UCSD-AML1 (cell line): ENCODE data around the gene KLHL18.
A peak's percentile ranks its signal among the peaks of the same experiment; 100 is the strongest.
"Not testable (repeated sequence)": the region's sequence is repeated elsewhere in the genome, so short reads cannot be mapped to it uniquely, and the experiment has no call there.

ENCODE experiments used
- DNase-seq: peaks from one replicate; lab custom pipeline; 2025; ENCODE audit not compliant: unreplicated experiment; lab: John Stamatoyannopoulos, UW

Gene KLHL18

GRCh38 chr3:47310391-47310790 is 27.6 kb downstream of the KLHL18 start:
- no peak for DNase-seq

GRCh38 chr3:47313341-47314055 is 30.8 kb downstream of the KLHL18 start:
- DNase-seq: no peak

DNA sequence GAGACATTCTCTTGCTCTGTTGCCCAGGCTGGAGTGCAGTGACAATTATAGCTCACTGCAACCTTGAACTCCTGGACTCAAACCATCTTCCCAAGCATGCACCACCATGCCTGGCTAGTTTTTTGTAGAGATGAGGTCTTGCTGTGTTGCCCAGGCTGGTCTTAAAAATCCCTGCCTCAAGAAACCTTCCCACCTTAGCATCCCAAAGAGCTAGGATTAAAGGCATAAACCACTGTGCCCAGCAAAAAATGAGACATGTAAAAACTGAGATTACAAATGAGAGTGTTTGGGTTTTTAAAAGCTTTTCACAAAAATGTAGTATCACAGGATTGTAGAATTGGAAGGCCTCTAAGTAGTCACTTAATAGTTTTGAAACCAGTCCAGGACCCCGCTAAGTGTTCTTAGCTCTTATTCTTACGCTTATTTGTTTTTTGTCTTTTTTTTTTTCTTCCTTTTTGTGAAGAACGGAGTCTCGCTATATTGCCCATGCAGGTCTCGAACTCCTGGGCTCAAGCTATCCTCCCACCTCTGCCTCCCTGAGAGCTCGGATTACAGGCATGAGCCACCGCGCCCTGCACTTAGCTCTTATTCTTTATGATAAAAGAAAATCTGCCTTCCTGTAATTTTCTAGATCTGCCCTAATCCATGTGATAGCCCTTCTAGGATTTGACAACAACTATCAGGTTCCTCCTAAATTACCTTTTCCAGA is 31.5 kb downstream of the KLHL18 start:
- DNase-seq: no peak

GRCh38 chr3:47315069-47315647 is 32.4 kb downstream of the KLHL18 start:
- DNase-seq: no peak

- not testable (repeated sequence) for DNase-seq
Measured at GRCh38 chr3:47316151-47316550, 33.4 kb downstream of the KLHL18 start.

GRCh38 chr3:47318916-47319315 is 36.2 kb downstream of the KLHL18 start:
- DNase-seq: no peak

- DNase-seq: no peak
Measured at GRCh38 chr3:47319956-47320355, 37.2 kb downstream of the KLHL18 start.

- no peak for DNase-seq
Measured at GRCh38 chr3:47323431-47324277, 40.9 kb downstream of the KLHL18 start.

DNA sequence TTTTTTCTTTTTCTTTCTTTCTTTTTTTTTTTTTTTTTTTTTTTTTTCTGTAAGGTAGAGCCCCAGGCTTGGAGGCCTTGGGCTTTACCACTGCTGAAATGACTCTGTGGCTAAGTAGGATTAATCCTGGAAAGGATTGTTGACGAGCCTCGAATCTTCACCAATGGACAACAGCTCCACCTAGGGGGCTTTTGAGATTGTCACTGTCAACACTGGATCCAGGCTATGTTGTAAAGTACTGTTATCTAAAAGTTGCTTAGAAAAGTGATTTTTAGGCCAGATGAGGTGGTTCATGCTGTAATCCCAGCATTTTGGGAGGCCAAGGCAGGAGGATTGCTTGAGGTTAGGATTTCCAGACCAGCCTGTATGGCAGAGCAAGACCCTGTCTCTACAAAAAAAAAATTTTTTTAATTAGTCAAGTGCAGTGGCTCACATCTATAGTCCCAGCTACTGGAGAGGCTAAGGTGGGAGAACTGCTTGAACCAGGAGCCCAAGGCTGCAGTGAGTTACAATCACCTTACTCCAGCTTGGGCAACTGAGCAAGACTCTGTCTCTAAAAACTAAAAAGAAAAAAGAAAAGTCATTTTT is 41.6 kb downstream of the KLHL18 start:
- DNase-seq: peak; percentile 50

DNA sequence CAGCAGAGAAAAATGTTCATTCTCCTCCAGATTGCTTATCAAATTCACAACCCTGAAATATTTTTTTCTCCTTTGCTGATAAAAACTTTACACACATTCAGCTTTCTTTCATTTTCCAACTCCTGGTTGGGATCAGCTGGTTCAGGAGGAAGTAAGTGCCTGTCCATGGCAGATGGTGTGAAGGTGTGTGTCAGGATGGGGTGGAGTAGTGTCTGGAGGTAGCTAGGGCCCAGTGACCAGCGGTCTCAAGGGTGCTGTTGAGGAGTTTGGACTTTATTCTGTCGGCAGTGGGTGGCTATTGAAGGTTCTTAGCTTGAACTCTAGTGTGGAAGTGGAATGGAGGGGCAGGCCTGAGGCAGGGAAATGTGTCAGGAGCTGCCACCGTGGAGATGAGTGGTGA is 51.2 kb downstream of the KLHL18 start:
- no peak for DNase-seq

DNA sequence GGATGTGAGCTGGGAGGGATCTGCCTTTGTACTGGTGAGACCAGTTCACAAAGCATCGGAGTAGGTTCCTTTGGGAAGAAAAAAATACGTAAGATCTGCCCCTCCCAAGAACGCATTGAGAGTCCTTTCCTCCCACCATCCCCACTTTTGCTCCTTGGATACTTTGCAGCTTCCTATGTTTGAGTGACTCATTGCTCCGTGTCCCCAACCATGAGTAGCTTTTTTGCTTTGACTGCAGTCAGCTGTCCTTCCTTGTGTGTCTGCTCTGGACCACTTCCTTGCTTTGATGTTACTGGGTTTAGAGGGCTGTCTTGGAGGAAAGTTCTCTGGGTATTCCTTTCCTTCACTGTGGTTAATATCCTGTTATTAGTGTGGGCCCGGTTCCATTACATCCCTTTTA is 54.9 kb downstream of the KLHL18 start:
- DNase-seq: no peak

DNA sequence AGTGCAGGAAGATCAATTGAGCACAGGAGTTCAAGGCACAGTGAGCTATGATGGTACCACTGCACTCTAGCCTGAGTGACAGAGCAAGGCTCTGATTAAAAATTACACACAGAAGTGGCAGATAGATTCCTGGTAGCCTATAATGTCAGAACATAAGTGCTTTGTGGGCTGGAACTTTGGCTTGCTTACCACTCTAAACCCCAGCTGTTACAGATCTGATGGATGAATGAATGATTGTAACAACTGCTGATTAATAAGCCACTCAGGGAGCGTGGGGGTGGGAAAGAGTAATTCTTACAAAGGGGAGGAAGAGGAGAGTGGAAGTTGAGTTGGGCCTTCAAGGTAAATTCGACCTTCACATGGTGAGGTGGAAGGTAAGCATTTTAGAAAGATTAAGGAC is 57.2 kb downstream of the KLHL18 start:
- DNase-seq: no peak

GRCh38 chr3:47340866-47341265 is 58.1 kb downstream of the KLHL18 start:
- DNase-seq: no peak

GRCh38 chr3:47342151-47342550 is 59.4 kb downstream of the KLHL18 start:
- DNase-seq: no peak

- no peak for DNase-seq
Measured at GRCh38 chr3:47342812-47343211, 60.1 kb downstream of the KLHL18 start.

DNA sequence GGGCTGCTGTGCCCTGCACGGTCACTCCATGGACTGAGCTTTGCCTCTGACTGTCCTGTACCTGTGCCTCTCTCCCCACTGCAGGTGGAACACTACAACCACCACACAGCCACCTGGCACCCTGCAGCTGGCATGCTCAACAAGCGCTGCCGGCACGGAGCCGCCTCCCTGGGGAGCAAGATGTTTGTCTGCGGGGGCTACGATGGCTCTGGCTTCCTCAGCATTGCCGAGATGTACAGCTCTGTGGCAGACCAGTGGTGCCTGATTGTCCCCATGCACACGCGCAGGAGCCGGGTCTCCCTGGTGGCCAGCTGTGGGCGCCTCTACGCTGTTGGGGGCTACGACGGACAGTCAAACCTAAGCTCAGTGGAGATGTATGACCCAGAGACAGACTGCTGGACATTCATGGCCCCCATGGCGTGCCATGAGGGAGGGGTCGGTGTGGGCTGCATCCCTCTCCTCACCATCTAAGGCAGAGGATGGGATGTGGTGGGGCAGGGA is 60.8 kb downstream of the KLHL18 start:
- DNase-seq: no peak

- DNase-seq: no peak
Measured at GRCh38 chr3:47344971-47345370, 62.2 kb downstream of the KLHL18 start.

DNA sequence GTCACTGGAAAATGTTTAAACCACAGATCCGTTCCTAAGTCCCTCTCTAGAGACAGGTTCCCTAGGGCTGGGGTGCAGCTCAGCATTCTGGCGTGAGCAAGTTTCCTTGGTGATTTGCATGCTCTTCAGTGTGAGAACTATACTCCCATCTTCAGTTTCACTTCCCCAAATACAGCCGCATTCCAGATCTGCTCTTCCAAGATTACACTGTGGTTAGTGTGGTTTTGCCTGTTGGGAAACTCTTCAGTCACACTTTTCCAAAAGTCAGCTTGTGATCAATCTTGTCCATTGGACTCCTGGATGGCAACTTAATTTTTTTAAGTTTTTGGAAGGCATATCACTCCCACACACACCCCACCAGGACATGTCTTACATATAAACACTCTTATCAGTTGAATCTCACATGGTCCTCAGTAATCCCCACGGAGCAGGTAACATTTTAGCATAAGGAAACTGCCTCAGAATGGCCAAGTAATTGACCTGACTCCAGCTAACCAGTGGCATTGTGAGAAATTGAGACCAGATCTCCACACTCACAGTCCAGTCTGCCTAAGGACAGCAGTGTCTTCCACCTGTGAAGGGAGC is 64.6 kb downstream of the KLHL18 start:
- peak; percentile 59 for DNase-seq

GRCh38 chr3:47348411-47349154 is 65.8 kb downstream of the KLHL18 start:
- no peak for DNase-seq

DNA sequence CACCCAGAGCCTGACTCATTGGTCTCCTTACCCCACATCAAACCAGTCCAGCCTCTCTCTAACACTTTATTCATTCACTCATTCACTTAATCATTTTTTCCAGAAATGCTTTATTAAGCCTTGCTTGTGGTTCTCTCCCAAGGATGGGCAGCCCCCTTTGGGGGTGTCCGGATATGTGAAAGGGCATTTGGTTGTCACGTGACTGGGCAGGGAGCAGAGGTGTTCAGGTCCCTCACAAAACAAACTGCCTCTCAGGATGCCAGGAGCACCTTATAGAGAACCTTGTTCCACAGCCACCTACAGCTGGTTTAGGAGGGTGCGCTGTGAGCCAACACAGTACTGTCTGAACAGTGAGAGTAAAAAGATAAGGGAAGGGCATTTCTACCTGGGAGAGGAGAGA is 72.3 kb downstream of the KLHL18 start:
- DNase-seq: no peak
